ENCODE results near the gene USP3. TPM values are rescaled to one million over a fixed set of nuclear protein-coding genes. Genes with fewer than 3 reads are reported as not detected.

Gene USP3
- total RNA-seq, result 39.7 and 47.6 TPM in 2 replicates

GRCh38 chr15:63504247-63504978 lies at the start of gene USP3:
Gene USP3, plus strand, starts transcription at chr15:63504593. Its CDS starts 147 bp downstream, at chr15:63504740.
- peak; percentile 97 for DNase-seq

DNA sequence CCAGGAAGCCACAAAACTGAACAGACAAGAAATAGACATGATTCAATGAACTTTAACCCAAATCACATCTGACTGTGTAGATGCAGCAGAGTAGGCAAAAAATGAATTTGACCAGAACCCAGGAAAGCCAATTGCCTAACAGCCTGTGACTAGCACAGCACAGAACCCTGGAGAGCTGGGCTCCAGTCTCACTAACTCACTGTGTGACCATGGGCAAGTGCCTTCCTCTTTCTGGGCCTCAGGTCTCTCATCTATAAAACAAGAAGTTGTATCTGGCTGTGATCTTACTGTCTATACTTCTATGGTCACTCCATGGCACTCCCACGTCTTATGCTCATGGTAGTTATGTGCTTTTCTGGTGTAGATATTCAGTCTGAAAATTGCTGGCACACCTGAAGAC lies 48.1 kb upstream of the USP3 start:
- DNase-seq, result no peak

DNA sequence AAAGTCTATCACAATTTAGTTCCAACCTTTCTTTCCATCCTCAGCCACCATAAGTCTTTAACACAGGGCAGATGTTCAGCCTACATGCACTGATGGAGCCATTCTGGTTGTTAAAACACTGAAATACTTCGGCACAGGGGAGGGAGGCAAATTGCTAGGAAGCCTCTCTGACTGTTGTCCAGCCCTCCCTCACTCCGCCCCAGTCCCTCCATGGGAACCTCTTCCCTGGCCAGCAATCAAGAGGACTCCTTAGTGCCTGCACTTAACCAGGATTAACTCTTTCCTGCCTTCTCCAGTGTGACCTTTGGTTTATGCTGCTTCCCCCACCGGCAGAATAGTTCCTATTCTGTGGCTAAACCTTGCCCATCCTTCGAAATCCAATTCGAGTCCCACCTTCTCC lies 47.0 kb upstream of the USP3 start:
- no peak for DNase-seq

DNA sequence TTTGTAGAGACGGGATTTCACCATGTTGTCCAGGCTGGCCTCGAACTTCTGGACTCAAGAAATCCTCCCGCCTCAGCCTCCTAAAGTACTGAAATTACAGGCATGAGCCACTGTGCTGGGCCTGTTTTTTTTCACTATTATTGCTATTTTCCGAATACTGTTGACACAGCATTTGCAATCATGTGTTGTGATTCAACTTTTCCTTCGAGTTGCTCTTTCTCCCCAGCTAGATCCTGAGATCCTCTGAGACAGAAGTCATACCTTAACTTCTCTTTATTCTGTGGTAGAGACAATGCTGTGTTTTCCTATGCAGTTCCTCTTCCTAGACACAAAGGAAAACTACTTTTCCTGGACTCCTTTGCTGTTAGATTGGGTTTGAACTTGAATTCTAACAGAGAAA lies 46.4 kb upstream of the USP3 start:
- DNase-seq, result no peak

DNA sequence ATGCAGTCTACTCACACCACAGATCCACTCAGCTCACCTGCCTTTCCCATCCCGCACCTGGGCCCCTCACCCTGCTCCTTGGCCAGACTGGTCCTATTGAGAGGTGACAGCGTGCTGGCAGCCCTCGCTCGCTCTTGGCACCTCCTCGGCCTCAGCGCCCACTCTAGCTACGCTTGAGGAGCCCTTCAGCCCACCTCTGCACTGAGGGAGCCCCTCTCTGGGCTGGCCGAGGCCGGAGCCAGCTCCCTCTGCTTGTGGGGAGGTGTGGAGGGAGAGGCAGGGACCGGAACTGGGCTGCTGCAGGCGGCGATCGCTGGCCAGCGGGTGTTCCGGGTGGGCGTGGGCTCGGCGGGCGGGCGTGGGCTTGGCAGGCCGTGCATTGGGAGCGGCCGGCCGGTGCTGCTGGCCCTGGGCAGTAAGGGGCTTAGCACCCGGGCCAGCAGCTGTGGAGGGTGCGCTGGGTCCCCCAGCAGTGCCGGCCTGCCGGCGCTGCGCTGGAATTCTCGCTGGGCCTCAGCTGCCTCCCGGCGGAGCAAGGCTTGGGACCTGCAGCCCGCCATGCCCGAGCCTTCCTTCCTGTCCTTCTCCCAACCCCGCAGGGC lies 45.5 kb upstream of the USP3 start:
- no peak for DNase-seq

- DNase-seq, result no peak
Measured at GRCh38 chr15:63460210-63461155, 43.9 kb upstream of the USP3 start.

DNA sequence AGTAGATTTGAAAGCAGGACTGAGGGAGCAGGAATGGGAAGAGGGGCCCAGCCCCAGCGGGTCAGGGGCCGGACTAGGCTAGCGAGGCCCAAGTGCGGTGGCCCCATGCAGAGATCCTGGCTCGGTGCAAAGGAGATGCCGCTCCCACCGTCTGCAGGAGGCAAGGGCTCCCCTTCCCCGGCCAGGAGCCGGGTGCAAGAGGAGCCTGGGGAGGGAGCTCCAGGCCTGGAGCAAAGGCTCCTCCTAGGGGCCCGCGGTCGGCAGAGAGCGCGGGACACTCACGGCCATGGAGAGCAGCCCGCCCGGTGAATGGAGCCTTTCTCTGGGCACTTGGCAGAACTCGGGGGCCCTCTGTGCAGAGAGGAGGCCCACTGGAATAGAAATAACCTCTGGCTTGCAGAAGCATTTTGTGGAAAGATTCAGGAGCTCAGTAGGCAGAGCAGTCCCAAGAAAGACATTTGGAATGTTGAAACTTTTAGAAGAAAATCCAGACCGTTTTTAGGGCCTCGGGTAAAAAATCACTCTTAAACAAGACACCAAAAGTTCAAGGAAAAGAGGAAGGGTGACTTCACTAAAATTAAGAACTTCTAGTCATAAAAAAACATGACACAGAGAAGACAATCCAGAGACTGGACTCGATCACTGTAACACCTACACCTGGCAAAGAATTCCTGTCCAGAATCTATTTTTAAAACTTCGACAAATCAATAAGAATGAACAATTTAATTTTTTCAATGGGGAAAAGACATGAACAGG lies 43.0 kb upstream of the USP3 start:
- DNase-seq, result no peak

DNA sequence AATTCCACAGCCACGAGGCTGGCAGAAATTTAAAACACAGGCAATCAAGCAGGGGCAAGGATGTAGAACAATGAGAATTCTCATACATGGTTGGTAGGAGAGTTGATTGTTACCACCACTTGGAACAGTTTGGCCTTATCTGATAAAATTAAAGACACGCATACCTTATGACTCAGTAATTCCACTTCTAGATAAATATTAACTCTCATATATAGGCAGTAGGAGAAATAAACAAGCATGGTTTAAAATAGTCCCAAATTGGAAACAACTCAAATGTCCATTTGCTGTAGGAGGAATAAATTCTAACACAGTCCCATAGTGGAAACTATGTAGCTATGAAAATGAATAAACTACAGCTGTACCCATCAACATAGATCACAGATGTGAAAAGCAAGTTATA lies 42.3 kb upstream of the USP3 start:
- peak; percentile 79 for DNase-seq

GRCh38 chr15:63463036-63463435 lies 41.4 kb upstream of the USP3 start:
- no peak for DNase-seq

GRCh38 chr15:63463793-63464192 lies 40.6 kb upstream of the USP3 start:
- DNase-seq, result no peak

- no peak for DNase-seq
Measured at GRCh38 chr15:63465104-63465503, 39.3 kb upstream of the USP3 start.

GRCh38 chr15:63466378-63467192 lies 37.8 kb upstream of the USP3 start:
- peak; percentile 85 for DNase-seq

DNA sequence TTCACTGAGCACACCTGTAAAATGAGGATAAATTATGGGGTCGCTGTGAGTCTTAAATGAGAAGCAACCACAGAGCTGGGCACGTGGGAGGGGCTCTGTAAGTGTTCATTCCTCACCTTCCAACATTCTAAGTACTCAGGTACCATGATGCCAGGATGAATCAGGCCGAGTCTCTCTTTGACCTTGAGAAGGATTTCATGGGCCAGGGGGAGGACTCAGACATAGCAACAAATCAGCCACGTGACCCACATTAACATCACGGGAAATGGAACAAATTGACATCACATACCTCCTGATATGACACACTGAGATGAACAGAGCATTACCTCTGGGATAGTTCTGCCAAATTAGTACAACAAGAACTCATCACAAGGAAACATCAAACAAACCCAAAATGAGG lies 35.2 kb upstream of the USP3 start:
- no peak for DNase-seq

DNA sequence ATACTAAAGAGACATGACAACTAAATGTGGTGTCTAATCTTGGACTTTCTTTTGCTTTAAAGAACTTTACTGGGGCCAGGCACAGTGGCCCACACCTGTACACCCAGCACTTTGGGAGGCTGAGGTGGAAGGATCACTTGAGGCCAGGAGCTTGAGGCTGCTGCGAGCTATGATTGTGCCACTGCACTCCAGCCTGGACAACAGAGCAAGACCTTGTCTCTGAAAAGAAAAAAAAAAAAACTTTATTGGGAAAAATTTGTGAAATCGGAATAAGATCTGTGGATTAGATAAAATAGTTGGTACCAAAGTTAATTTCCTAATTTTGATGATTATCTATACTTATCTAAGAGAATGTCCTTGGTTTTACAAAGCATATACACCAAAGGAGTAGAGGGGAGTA lies 34.4 kb upstream of the USP3 start:
- DNase-seq, result no peak

DNA sequence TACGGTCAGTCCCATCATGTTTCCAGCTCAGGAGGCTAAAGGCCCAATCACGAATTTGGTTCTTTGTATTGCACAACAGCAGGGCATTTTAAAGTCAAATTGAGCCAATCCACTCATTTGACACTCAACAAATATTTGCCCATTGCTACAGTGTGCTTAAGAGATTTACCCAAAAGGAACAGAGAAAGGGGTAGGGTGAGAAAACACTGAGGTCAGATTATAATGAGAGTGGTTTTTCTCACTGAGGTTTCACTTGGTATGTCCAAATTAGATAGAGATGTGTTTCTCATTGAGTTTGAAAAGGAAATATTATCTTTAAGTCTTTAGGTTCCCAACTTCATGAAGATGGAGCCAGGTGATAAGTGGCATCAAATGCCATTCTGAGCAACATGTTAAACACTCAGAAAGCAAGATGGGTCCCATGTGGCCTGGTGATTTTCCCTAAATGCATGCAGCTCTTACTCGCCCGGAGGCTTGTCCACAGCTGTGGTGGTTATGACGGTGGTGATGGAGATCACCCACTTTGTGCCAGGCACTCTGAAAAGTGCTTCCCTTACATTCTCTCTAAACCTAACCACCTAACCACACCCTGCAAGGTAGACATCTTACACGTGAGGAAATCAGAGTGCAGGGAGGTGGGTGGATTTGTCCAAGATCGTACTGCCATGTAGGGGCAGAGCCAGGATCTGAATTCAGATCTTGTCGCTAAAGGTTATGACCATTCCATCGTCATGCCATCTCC lies 31.2 kb upstream of the USP3 start:
- no peak for DNase-seq

GRCh38 chr15:63473749-63473998 lies 30.7 kb upstream of the USP3 start:
- no peak for DNase-seq

DNA sequence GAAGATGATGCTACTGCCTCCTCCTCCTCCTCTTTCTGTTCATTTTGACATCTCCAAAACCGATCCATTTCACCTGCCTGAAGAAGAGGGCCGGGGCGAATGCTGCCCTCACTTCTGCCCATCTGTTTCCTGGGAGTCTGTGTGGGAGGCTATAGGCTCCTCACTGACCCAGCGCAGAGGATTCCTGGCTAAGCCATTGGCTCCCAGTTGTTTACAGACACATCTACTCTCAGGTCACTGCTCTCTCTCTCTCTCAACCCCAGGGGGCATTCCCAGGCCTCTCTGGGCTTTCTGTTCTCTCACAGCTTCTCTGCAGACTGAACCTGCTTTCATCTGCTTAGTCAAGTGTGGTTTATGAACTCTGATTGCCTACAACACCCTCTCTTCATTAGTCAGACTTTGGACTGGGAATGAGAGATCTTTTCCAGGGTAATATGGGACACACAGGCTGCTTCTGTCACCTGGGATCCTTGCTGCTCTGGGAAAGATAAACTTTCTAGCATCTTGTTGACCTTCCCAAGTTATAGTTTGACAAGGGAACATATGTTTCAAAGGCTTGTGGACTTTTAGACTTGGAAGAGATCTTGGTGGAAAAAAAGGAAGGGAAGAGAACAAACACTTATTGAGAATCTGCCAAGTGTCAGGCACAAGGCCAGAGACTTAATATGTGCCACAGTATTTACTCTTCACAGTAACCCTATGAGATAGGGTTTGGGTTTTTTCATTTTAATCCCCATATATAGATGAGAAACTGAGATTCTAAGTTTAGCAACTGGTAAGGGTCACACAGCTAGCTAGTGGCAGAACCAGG lies 30.2 kb upstream of the USP3 start:
- no peak for DNase-seq

GRCh38 chr15:63474810-63475316 lies 29.5 kb upstream of the USP3 start:
- DNase-seq, result no peak

GRCh38 chr15:63475707-63476106 lies 28.7 kb upstream of the USP3 start:
- DNase-seq, result no peak

DNA sequence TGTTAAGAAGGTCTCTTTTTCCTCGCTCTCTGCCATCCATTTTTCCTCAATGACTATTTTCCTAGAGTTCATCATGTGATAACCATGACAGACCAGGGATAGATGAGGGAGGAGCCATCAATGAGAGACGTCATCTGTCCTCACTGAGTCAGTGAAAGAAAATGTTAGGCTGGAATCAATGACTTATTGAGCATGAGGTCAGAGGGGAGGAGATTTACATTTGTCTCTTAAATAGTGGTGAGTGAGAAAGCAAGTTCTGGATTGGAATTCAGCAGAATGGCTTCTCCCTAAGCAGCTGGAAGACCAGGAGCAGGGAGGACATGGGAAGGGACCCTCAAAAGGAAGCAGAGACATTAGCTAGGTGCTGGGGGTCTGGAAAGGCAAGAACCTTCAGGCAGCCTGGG lies 28.2 kb upstream of the USP3 start:
- peak; percentile 77 for DNase-seq

Data from dermis blood vessel endothelial cell (primary cell).